ENCODE measurements around the gene TPPP2. TPM values are rescaled to one million over a fixed set of nuclear protein-coding genes. Genes with fewer than 3 reads are reported as not detected.
"Not testable (repeated sequence)": the region's sequence is repeated elsewhere in the genome, so short reads cannot be mapped to it uniquely, and the experiment has no call there.

Gene TPPP2
- total RNA-seq, 2 donors from 2014 or later = not detected

GRCh38 chr14:21038441-21039422, 8.7 kb downstream of the TPPP2 start:
- H3K36me3 Mint-ChIP-seq = no peaks in the 10 kb centered on the region
- ATAC-seq (no peak), DNase-seq (ENCODE audit: low spot score) (no peak)
- H3K4me3 Mint-ChIP-seq = no peak overlapping the region
- no peaks in the 10 kb centered on the region for H3K4me1 Mint-ChIP-seq (ENCODE audit: low read depth in 2 of 2)
- H3K9me3 Mint-ChIP-seq = no peaks in the 10 kb centered on the region
- H3K27ac Mint-ChIP-seq = no peak overlapping the region
- H3K27me3 Mint-ChIP-seq = peaks cover 18 to 27% of the 10 kb centered on the region in 2 donors

GRCh38 chr14:21039585-21040369, 9.8 kb downstream of the TPPP2 start:
- no peak for ATAC-seq
- H3K36me3 Mint-ChIP-seq = no peaks in the 10 kb centered on the region
- peaks cover 24 to 32% of the 10 kb centered on the region in 2 donors for H3K27me3 Mint-ChIP-seq
- no peak overlapping the region for H3K27ac Mint-ChIP-seq
- peaks cover 0 to 5% of the 10 kb centered on the region in 2 donors for H3K4me1 Mint-ChIP-seq (ENCODE audit: low read depth in 2 of 2)
- no peaks in the 10 kb centered on the region for H3K9me3 Mint-ChIP-seq
- no peak for DNase-seq (ENCODE audit: low spot score)
- H3K4me3 Mint-ChIP-seq = no peak overlapping the region

GRCh38 chr14:21040370-21040925, 10.4 kb downstream of the TPPP2 start:
- Mint-ChIP-seq H3K27me3 (peaks cover 31 to 32% of the 10 kb centered on the region in 2 donors), H3K9me3 (no peaks in the 10 kb centered on the region), H3K27ac (no peak overlapping the region)

GRCh38 chr14:21040941-21041340, 10.9 kb downstream of the TPPP2 start:
- H3K27me3 Mint-ChIP-seq = peaks cover 32 to 35% of the 10 kb centered on the region in 2 donors
- not testable (repeated sequence) for H3K4me1 Mint-ChIP-seq (ENCODE audit: low read depth in 2 of 2); H3K27ac Mint-ChIP-seq; DNase-seq (ENCODE audit: low spot score); H3K9me3 Mint-ChIP-seq; H3K36me3 Mint-ChIP-seq; ATAC-seq; H3K4me3 Mint-ChIP-seq

More at GRCh38 chr14:21040370-21040925, 10.4 kb downstream of the TPPP2 start:
- Mint-ChIP-seq H3K36me3 (no peaks in the 10 kb centered on the region), H3K4me1 (ENCODE audit: low read depth in 2 of 2) (peaks cover 0 to 5% of the 10 kb centered on the region in 2 donors), H3K4me3 (no peak overlapping the region)
- DNase-seq (ENCODE audit: low spot score) = no peak
- no peak for ATAC-seq

DNA sequence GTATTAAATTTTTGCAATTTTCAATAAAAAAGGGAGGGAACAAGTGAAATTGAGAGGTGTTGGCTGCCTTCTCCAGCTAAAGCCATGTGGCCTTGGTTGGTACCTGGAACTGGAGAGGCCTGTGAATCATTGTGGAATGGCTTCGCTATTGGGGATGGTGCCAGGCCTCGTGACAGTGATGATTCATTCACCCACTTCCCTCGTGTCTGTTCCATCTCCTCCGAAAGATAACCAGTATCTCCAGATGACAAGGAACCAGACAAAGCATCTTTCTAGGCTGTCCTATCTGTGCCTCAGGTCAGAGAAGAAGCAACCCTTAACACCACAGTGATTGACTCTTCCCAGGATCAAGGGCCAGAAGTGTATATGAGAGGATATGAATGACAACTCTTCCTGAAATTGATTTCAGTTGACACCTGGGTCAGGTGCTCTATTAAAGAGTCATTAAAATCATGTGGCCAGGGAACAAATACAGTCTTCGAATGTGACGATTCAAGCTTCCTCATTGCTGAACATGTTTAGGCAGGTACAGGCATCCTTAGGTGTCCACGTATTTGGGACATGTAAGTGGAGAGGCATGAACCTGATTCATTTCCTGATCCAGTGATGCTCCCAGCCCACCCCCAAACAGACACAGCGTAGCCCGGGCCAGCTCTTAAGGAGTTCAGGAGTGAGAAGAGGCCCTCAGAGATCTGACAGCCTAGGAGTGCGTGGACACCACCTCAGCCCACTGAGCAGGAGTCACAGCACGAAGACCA, 11.8 kb downstream of the TPPP2 start, which contains the start of gene RNASE7:
RNASE7 (plus strand) TSS at position 687 of the 758 bp plus-strand sequence. CDS start 631 bp downstream, outside the sequence.
- Mint-ChIP-seq H3K4me1 (ENCODE audit: low read depth in 2 of 2) (peaks cover 0 to 5% of the 10 kb centered on the region in 2 donors), H3K4me3 (no peak within 1 kb of the TSS), H3K36me3 (no peaks in the 10 kb centered on the region), H3K27me3 (peaks cover 32 to 34% of the 10 kb centered on the region in 2 donors), H3K27ac (no peak within 1 kb of the TSS), H3K9me3 (no peaks in the 10 kb centered on the region)
- DNase-seq (ENCODE audit: low spot score) (no peak), ATAC-seq (peak in 1 of 2 donors; percentile 28)

DNA sequence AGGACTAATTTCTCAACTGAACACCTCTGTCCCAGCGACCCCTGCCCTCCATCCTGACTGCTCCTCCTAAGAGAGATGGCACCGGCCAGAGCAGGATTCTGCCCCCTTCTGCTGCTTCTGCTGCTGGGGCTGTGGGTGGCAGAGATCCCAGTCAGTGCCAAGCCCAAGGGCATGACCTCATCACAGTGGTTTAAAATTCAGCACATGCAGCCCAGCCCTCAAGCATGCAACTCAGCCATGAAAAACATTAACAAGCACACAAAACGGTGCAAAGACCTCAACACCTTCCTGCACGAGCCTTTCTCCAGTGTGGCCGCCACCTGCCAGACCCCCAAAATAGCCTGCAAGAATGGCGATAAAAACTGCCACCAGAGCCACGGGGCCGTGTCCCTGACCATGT, 12.9 kb downstream of the TPPP2 start:
- Mint-ChIP-seq H3K4me3 (no peak overlapping the region), H3K9me3 (no peaks in the 10 kb centered on the region), H3K36me3 (no peaks in the 10 kb centered on the region), H3K4me1 (ENCODE audit: low read depth in 2 of 2) (peaks cover 0 to 5% of the 10 kb centered on the region in 2 donors), H3K27ac (no peak overlapping the region), H3K27me3 (peaks cover 29 to 30% of the 10 kb centered on the region in 2 donors)
- DNase-seq (ENCODE audit: low spot score) (no peak), ATAC-seq (peak in 1 of 2 donors; percentile 45)

GRCh38 chr14:21043387-21043973, 13.5 kb downstream of the TPPP2 start:
- peaks cover 27 to 29% of the 10 kb centered on the region in 2 donors for H3K27me3 Mint-ChIP-seq
- no peaks in the 10 kb centered on the region for H3K9me3 Mint-ChIP-seq
- no peaks in the 10 kb centered on the region for H3K36me3 Mint-ChIP-seq
- H3K27ac Mint-ChIP-seq = no peak overlapping the region
- H3K4me3 Mint-ChIP-seq = no peak overlapping the region
- DNase-seq (ENCODE audit: low spot score) (no peak), ATAC-seq (peak in 1 of 2 donors; percentile 13)
- H3K4me1 Mint-ChIP-seq (ENCODE audit: low read depth in 2 of 2) = peaks cover 0 to 5% of the 10 kb centered on the region in 2 donors

- Mint-ChIP-seq H3K4me1 (ENCODE audit: low read depth in 2 of 2) (peaks cover 0 to 5% of the 10 kb centered on the region in 2 donors), H3K27ac (no peak overlapping the region), H3K4me3 (no peak overlapping the region), H3K27me3 (peaks cover 29% of the 10 kb centered on the region in 2 donors), H3K36me3 (no peaks in the 10 kb centered on the region), H3K9me3 (no peaks in the 10 kb centered on the region)
- ATAC-seq (peak in 1 of 2 donors; percentile 15), DNase-seq (ENCODE audit: low spot score) (no peak)
Observed at GRCh38 chr14:21043974-21044618, 14.1 kb downstream of the TPPP2 start.

DNA sequence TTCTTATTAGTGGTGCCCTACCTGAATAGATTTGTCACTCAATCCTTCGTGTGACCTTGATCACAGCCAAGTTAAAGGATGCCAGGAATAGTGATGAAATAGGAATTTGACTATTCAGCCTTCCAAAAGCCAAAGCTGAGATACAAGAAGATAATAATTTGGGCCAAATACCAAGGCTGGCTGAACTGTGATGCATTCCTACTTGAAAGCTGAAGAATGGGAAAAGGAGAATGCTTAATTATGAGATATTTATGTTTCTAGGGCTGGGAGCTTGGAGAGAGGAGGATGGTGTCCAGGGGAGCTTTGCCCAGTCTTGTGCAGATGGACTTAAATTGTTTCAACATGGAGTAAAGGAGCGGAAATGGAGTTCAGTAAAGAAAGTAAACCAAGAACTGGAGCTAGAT, 17.4 kb downstream of the TPPP2 start:
- no peaks in the 10 kb centered on the region for H3K36me3 Mint-ChIP-seq
- no peak for DNase-seq (ENCODE audit: low spot score)
- H3K4me1 Mint-ChIP-seq (ENCODE audit: low read depth in 2 of 2) = peaks cover 0 to 5% of the 10 kb centered on the region in 2 donors
- H3K27ac Mint-ChIP-seq = no peak overlapping the region
- no peak for ATAC-seq
- H3K4me3 Mint-ChIP-seq = no peak overlapping the region
- peaks cover 24 to 28% of the 10 kb centered on the region in 2 donors for H3K27me3 Mint-ChIP-seq
- no peaks in the 10 kb centered on the region for H3K9me3 Mint-ChIP-seq

DNA sequence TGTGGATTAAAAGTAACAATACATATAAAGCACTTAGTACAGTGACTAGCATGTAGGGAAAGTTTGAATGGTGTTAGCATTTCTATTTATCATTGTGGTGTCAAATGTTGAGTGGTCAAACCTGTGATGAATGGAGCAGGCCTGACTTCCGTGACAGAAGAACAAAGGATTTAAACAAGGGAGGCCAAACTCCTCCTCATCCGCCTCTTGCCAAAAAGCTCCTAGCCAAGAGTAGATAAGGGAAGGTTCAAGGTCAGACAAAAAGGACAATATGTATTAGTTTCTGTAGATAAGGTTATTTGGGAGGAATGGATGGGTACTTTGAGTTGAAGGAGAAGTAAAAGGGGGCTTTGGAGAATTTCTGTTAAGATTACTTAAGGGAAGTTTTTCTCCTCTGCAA, 18.6 kb downstream of the TPPP2 start:
- ATAC-seq (no peak), DNase-seq (ENCODE audit: low spot score) (no peak)
- Mint-ChIP-seq H3K27ac (no peak overlapping the region), H3K27me3 (peaks cover 18 to 28% of the 10 kb centered on the region in 2 donors), H3K9me3 (no peaks in the 10 kb centered on the region), H3K36me3 (no peaks in the 10 kb centered on the region), H3K4me1 (ENCODE audit: low read depth in 2 of 2) (peaks cover 0 to 5% of the 10 kb centered on the region in 2 donors), H3K4me3 (no peak overlapping the region)

DNA sequence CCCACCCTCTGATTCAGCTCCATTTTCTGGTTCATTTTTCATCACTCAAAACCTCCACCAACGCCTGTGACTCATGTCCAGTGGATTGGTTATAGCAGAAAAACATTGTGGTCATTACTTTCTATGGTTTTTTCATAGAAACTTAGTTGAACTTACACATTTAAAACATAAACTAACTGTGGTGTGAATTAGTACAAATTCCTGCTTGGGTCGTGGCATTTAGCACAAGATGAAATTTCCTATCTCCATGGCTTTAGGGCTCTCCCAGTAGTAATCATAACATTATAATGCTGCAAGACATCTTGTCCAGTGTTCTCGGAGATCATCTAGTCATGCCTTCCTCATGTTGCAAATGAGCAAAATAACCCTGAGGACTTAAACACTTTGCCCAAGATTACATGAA, 19.3 kb downstream of the TPPP2 start:
- Mint-ChIP-seq H3K27ac (no peak overlapping the region), H3K36me3 (no peaks in the 10 kb centered on the region), H3K27me3 (peaks cover 16 to 26% of the 10 kb centered on the region in 2 donors), H3K9me3 (no peaks in the 10 kb centered on the region), H3K4me1 (ENCODE audit: low read depth in 2 of 2) (peaks cover 0 to 3% of the 10 kb centered on the region in 2 donors), H3K4me3 (no peak overlapping the region)
- no peak for DNase-seq (ENCODE audit: low spot score)
- ATAC-seq = no peak

DNA sequence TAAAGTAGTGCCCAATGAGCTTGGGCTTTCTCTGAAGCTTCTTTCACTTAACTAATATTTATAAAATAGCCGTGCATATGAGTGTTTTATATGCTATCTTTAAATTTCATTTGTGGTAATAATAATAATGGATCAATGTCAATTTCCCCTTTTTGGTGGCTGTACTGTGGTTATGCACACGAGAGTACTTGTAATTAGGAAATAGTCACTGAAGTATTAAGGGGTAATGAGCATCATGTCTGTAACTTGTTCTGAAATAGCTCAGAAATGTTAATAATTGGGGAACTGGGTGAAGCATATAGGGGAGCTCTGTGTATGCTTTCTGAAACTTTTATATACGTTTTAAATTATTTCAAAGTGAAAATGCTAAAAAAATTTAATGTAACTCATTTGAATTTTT, 20.6 kb downstream of the TPPP2 start:
- no peak overlapping the region for H3K4me3 Mint-ChIP-seq
- H3K27ac Mint-ChIP-seq = no peak overlapping the region
- no peaks in the 10 kb centered on the region for H3K9me3 Mint-ChIP-seq
- H3K27me3 Mint-ChIP-seq = peaks cover 8 to 13% of the 10 kb centered on the region in 2 donors
- H3K4me1 Mint-ChIP-seq (ENCODE audit: low read depth in 2 of 2) = no peaks in the 10 kb centered on the region
- no peaks in the 10 kb centered on the region for H3K36me3 Mint-ChIP-seq
- ATAC-seq (no peak), DNase-seq (ENCODE audit: low spot score) (no peak)
